Neural progenitor cell (in vitro differentiated cells): ENCODE results near the gene TRIM44. TPM values are rescaled to one million over a fixed set of nuclear protein-coding genes. Genes with fewer than 3 reads are reported as not detected.

Experiments used
- DNase-seq: peaks from one replicate; pipeline ENCODE4 v3.0.0-alpha.2; 2016; ENCODE audit warnings: low spot score
- H2AFZ ChIP-seq: fragments of 200-600 bp; sonication (generic); replicated peaks from 2 replicates; pipeline ENCODE4 v1.6.1; 2016; ENCODE audit warnings: antibody characterized with exemption
- H3F3A ChIP-seq: fragments of 200-600 bp; sonication (generic); 2 replicates; pipeline ENCODE4 v1.6.1; 2016; ENCODE audit warnings: antibody characterized with exemption, low read depth
- H3K27ac ChIP-seq: fragments of 200-600 bp; sonication (generic); 2 replicates; pipeline ENCODE4 v1.5.1; 2016; ENCODE audit warnings: mild to moderate bottlenecking
- H3K27me3 ChIP-seq: fragments of 200-600 bp; sonication (generic); 2 replicates; pipeline ENCODE4 v1.6.1; 2016; ENCODE audit warnings: mild to moderate bottlenecking, moderate library complexity
- H3K36me3 ChIP-seq: fragments of 200-600 bp; sonication (generic); 2 replicates; pipeline ENCODE4 v1.5.1; 2016
- H3K4me1 ChIP-seq: fragments of 200-600 bp; sonication (generic); 2 replicates; pipeline ENCODE4 v1.6.1; 2016; ENCODE audit warnings: mixed run types
- H3K4me2 ChIP-seq: fragments of 200-600 bp; sonication (generic); 2 replicates; pipeline ENCODE4 v1.6.1; 2016
- H3K4me3 ChIP-seq: fragments of 200-600 bp; sonication (generic); 2 replicates; pipeline ENCODE4 v1.5.1; 2016
- H3K79me2 ChIP-seq: fragments of 200-600 bp; sonication (generic); 2 replicates; pipeline ENCODE4 v1.6.1; 2016; ENCODE audit warnings: low read depth
- H3K9ac ChIP-seq: fragments of 200-600 bp; sonication (generic); 2 replicates; pipeline ENCODE4 v1.6.1; 2016
- H3K9me3 ChIP-seq: fragments of 200-600 bp; sonication (generic); 2 replicates; pipeline ENCODE4 v1.5.1; 2016; ENCODE audit warnings: low read depth
- H4K20me1 ChIP-seq: fragments of 200-600 bp; sonication (generic); 2 replicates; pipeline ENCODE4 v1.6.1; 2016; ENCODE audit warnings: low read depth
- H3K27ac Mint-ChIP-seq: 3 replicates; pipeline ENCODE4 v1.8.0; 2021; ENCODE audit warnings: mixed read lengths
- H3K27me3 Mint-ChIP-seq: 2 replicates; pipeline ENCODE4 v1.8.0; 2022; ENCODE audit warnings: low read depth, mild to moderate bottlenecking, inconsistent platforms, moderate library complexity, mixed read lengths; ENCODE audit not compliant: insufficient read depth
- H3K36me3 Mint-ChIP-seq: 3 replicates; pipeline ENCODE4 v1.8.0; 2021; ENCODE audit warnings: mixed read lengths
- H3K4me1 Mint-ChIP-seq: 3 replicates; pipeline ENCODE4 v1.8.0; 2021; ENCODE audit warnings: mixed read lengths
- H3K4me3 Mint-ChIP-seq: 3 replicates; pipeline ENCODE4 v1.8.0; 2021; ENCODE audit warnings: mild to moderate bottlenecking, moderate library complexity, mixed read lengths
- H3K9me3 Mint-ChIP-seq: 3 replicates; pipeline ENCODE4 v1.8.0; 2020; ENCODE audit warnings: mixed read lengths
- EZH2 ChIP-seq: fragments of 200-600 bp; sonication (generic); IDR thresholded peaks from 2 replicates; pipeline ENCODE4 v1.6.1; 2017; ENCODE audit warnings: antibody characterized with exemption, mild to moderate bottlenecking, moderate library complexity
- EZH2phosphoT487 ChIP-seq: fragments of 200-600 bp; sonication (generic); IDR thresholded peaks from 2 replicates; pipeline ENCODE4 v1.6.1; 2017; ENCODE audit warnings: antibody characterized with exemption
- total RNA-seq: library from RNA; depleted of rRNA; stranded (reverse); fragments of >200 nt; gene quantifications from 2 replicates; pipeline ENCODE4 v1.2.3, GENCODE V29; 2015; ENCODE audit warnings: low replicate concordance
- TF ChIP-seq, protein P1 (sequence below): fragments of 200-600 bp; sonication (generic); IDR thresholded peaks from 2 replicates; pipeline ENCODE4 v1.5.1; 2017; ENCODE audit warnings: antibody characterized with exemption, mild to moderate bottlenecking

The TRIM44 gene
- total RNA-seq, 1 donor from 2014 or later: 44.1 TPM

DNA sequence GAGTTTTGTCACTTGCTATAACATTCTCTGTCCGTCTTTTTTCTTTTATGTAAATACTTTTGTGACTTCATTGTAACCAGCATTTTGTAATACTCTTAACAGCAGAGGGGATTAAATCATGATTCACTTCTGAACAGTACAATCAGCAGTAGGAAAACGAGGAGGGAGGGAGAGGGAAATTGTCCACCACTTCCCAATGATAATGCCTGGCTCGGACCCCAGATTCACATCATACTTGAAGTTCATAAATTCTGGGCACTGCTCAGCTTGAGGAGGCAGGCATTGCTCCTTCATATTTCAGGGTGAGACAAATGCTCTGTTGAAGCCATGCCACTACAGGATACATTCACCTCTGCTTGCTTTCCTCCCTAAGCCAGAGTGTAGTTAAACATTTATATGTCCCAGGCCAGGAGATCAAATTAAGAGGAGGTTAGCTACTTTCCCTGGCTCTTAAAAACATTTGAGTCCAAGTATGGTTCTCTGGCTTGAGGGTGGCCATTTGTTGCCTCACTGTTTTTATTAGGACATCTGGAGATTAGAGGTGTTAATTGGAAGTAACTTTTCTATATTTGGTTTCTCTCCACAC is 152.2 kb downstream of the TRIM44 start:
- Histone ChIP-seq H3K27me3 (no peaks in the 10 kb centered on the region), H3K27ac (no peak overlapping the region), H4K20me1 (no peaks in the 10 kb centered on the region), H3K4me3 (no peak overlapping the region), H3K4me1 (peaks cover 10% of the 10 kb centered on the region), H3K79me2 (no peaks in the 10 kb centered on the region), H2AFZ (no peak overlapping the region), H3K36me3 (no peaks in the 10 kb centered on the region), H3F3A (no peaks in the 10 kb centered on the region), H3K4me2 (no peak overlapping the region), H3K9me3 (no peaks in the 10 kb centered on the region), H3K9ac (no peak overlapping the region)
- Mint-ChIP-seq H3K4me1 (peaks cover 23% of the 10 kb centered on the region), H3K9me3 (peaks cover 4% of the 10 kb centered on the region), H3K27ac (no peak overlapping the region), H3K27me3 (peaks cover 3% of the 10 kb centered on the region), H3K4me3 (no peak overlapping the region), H3K36me3 (peaks cover 22% of the 10 kb centered on the region)
- DNase-seq: no peak
- TF ChIP-seq EZH2: no peak

DNA sequence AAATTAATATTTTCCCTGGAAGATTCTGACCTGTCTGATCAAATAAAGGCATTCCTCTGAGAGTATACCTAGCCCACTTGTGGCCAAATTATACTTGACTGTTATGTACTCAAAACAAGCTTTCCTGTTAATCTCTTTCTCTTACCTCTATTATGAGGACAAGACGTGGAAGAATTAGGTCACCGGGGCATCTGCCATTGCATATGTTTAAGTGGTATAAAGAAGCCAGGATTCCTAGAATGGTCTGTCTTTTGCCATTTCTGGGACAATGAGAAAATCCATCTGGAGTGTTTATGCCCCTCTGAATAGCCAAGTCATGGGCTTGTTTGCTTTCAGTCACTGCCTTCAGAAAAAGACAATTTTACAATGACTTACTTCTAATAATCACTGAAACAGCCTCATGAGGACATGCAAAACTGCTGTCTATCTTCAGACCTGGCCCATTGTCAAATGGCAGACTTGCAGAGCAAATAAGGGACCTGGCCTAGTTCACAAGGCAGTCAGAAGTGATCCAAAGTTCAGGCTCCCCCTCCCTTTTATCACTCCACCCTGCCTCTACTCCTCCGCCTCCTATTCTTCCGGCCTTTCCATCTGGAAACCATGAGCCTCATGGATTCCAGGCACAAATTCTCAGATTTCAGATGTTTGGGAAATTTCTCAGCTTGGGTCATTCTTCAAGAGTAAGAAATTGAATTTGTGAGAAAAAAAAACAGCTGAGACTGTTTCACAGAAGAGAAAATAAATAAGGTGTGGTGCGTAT is 153.2 kb downstream of the TRIM44 start:
- Histone ChIP-seq H3K4me1 (peaks cover 10% of the 10 kb centered on the region), H3F3A (peaks cover 2% of the 10 kb centered on the region), H3K36me3 (no peaks in the 10 kb centered on the region), H2AFZ (no peak overlapping the region), H3K4me3 (no peak overlapping the region), H3K27ac (no peak overlapping the region), H3K9ac (no peak overlapping the region), H4K20me1 (no peaks in the 10 kb centered on the region), H3K9me3 (no peaks in the 10 kb centered on the region), H3K27me3 (no peaks in the 10 kb centered on the region), H3K79me2 (no peaks in the 10 kb centered on the region), H3K4me2 (no peak overlapping the region)
- DNase-seq: no peak
- Mint-ChIP-seq H3K9me3 (peaks cover 4% of the 10 kb centered on the region), H3K4me3 (no peak overlapping the region), H3K27me3 (peaks cover 3% of the 10 kb centered on the region), H3K27ac (no peak overlapping the region), H3K36me3 (peaks cover 22% of the 10 kb centered on the region), H3K4me1 (peaks cover 23% of the 10 kb centered on the region)
- TF ChIP-seq, protein P1, sequence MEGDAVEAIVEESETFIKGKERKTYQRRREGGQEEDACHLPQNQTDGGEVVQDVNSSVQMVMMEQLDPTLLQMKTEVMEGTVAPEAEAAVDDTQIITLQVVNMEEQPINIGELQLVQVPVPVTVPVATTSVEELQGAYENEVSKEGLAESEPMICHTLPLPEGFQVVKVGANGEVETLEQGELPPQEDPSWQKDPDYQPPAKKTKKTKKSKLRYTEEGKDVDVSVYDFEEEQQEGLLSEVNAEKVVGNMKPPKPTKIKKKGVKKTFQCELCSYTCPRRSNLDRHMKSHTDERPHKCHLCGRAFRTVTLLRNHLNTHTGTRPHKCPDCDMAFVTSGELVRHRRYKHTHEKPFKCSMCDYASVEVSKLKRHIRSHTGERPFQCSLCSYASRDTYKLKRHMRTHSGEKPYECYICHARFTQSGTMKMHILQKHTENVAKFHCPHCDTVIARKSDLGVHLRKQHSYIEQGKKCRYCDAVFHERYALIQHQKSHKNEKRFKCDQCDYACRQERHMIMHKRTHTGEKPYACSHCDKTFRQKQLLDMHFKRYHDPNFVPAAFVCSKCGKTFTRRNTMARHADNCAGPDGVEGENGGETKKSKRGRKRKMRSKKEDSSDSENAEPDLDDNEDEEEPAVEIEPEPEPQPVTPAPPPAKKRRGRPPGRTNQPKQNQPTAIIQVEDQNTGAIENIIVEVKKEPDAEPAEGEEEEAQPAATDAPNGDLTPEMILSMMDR: no peak
- TF ChIP-seq EZH2phosphoT487: no peak
- TF ChIP-seq EZH2: no peak

DNA sequence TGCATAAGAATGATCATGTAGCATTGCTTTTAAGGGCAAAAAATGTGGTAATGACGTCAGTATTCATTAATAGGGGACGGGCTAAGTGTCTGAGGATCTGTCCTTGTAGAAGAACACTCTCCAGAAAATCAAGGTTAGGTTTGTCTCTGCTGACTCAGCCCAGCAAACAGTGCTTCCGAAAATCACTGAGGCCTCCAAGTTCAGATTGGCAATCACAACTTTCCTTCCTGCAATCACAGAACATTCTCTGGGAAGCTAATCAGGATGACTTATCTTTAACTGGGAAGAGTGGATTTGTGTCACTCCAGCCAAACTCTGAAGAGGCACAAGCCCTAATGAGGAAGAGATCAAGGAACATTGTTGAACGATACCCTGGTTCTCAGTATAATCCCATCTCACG is 158.0 kb downstream of the TRIM44 start:
- peaks cover 7% of the 10 kb centered on the region for H3K27me3 Mint-ChIP-seq

More for the DNA sequence above, 158.0 kb downstream of the TRIM44 start:
- Mint-ChIP-seq H3K27ac (no peak overlapping the region), H3K4me3 (no peak overlapping the region), H3K4me1 (peaks cover 7% of the 10 kb centered on the region), H3K36me3 (peaks cover 19% of the 10 kb centered on the region), H3K9me3 (peaks cover 4% of the 10 kb centered on the region)
- TF ChIP-seq EZH2 (no peak), EZH2phosphoT487 (no peak)
- TF ChIP-seq, protein P1: no peak
- no peak for DNase-seq
- Histone ChIP-seq H3K27ac (no peak overlapping the region), H3K4me3 (no peak overlapping the region), H4K20me1 (no peaks in the 10 kb centered on the region), H3K4me2 (no peak overlapping the region), H3K27me3 (no peaks in the 10 kb centered on the region), H3F3A (peaks cover 10% of the 10 kb centered on the region), H3K79me2 (no peaks in the 10 kb centered on the region), H3K36me3 (no peaks in the 10 kb centered on the region), H3K9me3 (no peaks in the 10 kb centered on the region), H3K4me1 (peaks cover 11% of the 10 kb centered on the region), H2AFZ (no peak overlapping the region), H3K9ac (no peak overlapping the region)
